ENCODE results near the gene GCLM.

DNA sequence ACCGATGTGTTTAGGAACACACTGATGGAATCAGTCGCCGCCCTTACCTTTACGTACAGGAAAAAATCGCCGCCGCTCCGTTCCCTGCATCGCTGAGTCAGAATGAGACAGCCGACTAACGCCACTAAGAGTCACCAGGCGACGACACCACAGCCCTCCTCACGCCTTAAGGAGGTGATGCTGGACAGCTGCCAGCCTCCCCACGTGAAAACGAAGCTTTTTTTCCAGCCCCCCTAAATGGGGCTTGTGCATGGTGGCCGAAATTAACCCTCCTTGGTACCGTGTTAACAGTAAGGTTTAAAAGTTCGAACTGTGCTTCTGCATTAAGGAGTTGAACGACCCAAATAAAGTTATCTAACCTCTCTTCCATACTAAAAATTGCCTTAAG lies 30.7 kb downstream of the GCLM start:
- TF ChIP-seq, protein P1, sequence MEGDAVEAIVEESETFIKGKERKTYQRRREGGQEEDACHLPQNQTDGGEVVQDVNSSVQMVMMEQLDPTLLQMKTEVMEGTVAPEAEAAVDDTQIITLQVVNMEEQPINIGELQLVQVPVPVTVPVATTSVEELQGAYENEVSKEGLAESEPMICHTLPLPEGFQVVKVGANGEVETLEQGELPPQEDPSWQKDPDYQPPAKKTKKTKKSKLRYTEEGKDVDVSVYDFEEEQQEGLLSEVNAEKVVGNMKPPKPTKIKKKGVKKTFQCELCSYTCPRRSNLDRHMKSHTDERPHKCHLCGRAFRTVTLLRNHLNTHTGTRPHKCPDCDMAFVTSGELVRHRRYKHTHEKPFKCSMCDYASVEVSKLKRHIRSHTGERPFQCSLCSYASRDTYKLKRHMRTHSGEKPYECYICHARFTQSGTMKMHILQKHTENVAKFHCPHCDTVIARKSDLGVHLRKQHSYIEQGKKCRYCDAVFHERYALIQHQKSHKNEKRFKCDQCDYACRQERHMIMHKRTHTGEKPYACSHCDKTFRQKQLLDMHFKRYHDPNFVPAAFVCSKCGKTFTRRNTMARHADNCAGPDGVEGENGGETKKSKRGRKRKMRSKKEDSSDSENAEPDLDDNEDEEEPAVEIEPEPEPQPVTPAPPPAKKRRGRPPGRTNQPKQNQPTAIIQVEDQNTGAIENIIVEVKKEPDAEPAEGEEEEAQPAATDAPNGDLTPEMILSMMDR (IDR thresholded peaks at IDR 0.05): no peak
- TF ChIP-seq RFX5 (IDR thresholded peaks at IDR 0.05) (no peak), POLR2AphosphoS2 (conservative IDR thresholded peaks at IDR 0.05; ENCODE audit: low read length) (no peak; the same call in 1 of the 2 replicates), POLR2A (IDR thresholded peaks at IDR 0.05; ENCODE audit: low read length) (no peak), CBX2 (IDR thresholded peaks at IDR 0.05; ENCODE audit: borderline replicate concordance, low read depth) (no peak)
- TF ChIP-seq, protein P2, sequence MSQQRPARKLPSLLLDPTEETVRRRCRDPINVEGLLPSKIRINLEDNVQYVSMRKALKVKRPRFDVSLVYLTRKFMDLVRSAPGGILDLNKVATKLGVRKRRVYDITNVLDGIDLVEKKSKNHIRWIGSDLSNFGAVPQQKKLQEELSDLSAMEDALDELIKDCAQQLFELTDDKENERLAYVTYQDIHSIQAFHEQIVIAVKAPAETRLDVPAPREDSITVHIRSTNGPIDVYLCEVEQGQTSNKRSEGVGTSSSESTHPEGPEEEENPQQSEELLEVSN (IDR thresholded peaks at IDR 0.05; ENCODE audit: borderline replicate concordance, low read depth): no peak

All from A549 (cell line).